NCI-H526 treated with DMSO at 0.1 percent for 48 hours (cell line): ENCODE measurements around the gene GJC1.

ENCODE experiments used
- DNase-seq: peaks from one replicate; lab custom pipeline; 2025; lab: John Stamatoyannopoulos, UW

The GJC1 gene

DNA sequence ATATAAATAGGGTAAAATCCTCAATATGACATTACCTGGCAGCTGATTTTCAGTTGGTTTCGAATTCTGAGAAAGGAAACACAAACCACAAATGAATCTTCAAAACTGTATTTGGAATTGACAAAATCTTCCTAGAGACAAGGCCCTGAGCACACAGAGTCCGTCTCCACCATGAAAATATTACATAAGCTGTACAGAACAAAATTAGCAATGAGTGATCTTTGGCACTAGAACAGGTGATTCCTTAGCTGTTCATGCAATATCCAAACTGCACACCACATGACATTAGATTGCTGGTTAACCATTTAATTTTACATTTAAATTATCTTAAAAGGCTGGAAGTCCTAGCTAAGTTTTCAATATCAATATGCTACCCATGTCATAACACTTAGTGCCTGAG lies 31.7 kb downstream of the GJC1 start:
- DNase-seq = no peak

DNA sequence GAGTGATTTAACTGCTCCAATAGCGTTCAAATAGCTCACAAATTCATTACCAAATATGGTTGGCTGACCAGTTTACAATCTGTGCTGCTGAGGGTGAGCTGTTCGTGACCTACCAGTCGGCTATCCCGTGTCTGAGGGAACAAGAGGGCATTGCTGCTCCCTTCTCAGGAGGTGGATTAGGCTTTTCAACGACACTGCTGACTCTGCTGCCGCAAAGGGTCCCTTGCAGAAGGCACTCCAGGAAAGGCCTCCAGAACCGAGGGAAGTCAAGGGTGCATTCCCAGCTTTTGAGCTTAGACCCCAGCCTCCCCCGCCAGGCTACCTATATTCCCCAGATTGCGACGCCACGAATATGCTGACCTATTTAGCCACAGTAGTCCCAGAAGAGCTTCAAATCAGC lies 32.3 kb downstream of the GJC1 start:
- DNase-seq = no peak

DNA sequence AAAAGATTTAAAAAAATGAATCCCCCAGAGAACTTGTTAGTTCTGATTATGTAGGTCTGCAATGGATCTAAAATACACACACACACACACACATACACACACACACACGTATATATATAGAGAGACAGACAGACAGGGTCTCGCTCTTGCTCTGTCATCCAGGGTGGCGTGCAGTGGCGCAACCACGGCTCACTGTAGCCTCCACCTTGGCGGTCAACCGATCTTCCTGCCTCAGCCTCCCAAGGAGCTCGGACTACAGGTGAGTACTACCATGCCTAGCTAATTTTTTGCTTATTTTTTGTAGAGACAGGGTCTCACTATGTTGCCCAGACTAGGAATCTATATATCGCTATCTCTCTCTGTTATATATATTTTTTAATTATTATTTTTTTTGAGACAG lies 33.4 kb downstream of the GJC1 start:
- DNase-seq = no peak

DNA sequence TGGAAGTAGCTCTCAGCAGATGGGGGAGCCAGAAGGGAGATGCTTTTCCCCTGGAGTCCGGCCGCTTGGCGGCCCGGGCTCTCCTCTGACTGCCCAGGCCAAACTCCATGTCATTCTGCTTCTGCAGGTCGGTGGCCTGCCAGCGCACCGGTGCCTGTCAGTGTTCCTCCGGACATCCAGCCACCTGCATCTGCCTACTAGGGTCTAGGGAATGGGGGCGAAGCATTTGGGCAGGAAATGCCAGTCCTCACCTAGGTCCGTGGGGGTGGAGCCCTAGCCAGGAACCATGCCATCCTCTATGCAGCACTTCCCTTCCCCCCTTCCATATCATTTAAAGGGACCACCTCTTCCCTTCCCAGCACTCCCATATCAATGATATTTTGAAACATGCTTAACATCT lies 34.2 kb downstream of the GJC1 start:
- no peak for DNase-seq

DNA sequence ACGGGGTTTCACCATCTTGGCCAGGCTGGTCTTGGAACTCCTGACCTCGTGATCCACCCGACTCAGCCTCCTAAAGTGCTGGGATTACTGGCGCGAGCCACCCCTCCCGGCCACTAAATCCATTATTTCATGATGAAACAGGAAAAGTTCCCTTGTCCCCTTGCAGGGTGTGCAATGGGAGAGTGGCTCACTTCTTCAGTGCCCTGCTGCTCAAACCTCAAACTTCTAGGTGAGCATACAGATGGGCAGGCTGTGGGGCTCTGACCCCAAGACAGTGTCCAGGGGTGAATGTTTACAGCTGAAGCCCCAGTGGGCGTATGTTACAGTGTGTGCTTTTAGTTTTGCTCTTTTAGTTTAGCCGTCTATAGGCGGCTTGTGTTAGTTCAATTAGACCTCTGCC lies 34.7 kb downstream of the GJC1 start:
- no peak for DNase-seq

DNA sequence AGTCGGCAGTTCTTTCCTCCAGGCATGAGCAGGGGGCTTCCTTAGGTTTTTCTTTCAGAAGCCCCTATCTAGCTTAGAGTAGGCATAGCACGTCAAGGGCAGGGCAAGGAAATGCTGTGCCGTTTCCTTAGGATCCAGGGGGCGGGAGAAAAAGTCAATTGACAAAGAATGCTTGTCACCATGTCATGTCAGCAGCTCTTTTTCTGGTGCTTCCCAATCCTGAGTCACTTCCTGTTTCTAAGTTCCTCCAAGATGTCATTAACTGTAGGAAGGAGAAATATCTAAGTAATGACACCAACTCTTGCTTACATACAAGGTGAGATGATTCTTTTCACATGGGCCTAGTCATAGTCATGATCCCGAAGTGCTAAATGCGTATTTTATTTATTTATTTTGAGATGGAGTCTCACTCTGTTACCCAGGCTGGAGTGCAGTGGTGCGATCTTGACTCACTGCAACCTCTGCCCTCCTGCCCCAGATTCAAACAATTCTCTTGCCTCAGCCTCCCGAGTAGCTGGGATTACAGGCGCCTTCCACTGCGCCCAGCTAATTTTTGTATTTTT lies 35.2 kb downstream of the GJC1 start:
- DNase-seq = no peak

DNA sequence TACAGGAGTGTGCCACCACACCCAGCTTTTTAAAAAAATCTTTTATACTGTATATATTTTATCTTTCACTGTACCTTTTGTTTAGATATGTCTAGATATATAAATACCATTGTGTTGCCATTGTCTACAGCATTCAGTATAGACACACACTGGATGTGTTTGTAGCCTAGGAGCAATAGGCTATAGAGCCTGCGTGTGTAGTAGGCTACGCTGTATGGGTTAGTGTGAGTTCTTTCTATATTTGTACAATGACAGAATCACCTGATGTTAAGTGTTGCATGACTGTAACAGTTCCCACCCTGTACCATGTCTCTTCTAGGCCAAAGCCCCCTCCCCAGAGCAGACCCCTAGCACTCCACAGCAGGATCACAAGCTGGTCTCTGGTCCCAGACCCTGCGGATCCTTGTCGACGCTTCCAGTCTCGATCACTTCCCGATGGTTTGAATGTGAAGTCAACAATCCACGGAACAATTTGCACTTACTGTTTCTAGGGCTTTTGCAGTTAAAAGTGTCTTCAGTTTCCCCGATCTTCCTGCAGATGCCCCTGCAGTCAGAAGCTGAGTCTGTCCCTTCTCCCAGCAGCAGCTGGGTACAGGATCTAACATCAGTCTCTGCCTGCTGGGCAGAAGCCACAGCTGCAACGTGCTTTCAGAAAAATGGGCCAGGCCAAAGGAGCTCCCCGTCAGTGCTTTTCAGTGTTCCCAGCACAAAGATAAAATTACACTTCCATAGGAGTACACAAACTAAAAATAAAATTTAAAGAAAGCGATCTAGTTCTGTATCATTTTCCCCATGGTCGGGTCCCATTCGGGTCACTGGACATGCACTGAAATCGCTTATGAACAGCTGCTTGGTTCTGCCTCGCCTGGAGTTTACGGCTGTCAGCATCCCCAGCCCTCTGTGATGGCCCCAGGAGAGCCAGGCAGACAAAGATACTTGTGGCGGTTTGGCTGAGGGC lies 35.9 kb downstream of the GJC1 start:
- no peak for DNase-seq

DNA sequence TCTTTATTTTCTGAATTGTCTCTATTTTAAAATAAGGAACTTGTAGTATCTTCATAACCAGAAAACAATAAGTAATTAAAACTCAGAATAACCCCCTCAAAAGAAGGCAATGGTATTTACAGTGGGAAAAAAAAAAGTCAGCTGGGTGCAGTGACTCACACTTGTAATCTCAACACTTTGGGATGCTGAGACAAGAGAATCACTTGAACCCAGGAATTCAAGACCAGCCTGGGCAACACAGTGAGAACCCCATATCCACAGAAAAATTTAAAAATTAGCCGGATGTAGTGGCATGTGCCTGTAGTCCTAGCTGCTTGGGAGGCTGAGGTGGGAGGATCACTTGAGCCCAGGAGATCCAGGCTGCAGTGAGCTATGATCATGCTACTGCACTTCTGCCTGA lies 37.8 kb downstream of the GJC1 start:
- DNase-seq = no peak

DNA sequence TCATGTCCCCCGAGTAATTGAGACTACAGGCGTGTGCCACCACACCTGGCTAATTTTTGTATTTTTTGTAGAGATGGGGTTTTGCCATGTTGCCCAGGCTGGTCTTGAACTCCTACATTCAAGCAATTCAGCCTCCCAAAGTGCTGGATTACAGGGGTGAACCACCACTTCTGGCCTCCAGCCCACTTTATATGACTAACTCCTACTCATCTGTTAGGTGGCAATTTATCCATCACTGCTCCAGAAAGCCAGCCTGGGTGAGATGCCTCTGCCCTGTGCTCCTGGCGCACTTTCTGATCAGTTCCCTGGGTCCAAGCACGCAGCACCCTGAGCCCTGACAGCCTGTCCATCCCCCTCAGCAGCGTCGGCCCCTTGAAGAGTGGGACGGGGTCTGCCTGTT lies 41.9 kb downstream of the GJC1 start:
- no peak for DNase-seq

DNA sequence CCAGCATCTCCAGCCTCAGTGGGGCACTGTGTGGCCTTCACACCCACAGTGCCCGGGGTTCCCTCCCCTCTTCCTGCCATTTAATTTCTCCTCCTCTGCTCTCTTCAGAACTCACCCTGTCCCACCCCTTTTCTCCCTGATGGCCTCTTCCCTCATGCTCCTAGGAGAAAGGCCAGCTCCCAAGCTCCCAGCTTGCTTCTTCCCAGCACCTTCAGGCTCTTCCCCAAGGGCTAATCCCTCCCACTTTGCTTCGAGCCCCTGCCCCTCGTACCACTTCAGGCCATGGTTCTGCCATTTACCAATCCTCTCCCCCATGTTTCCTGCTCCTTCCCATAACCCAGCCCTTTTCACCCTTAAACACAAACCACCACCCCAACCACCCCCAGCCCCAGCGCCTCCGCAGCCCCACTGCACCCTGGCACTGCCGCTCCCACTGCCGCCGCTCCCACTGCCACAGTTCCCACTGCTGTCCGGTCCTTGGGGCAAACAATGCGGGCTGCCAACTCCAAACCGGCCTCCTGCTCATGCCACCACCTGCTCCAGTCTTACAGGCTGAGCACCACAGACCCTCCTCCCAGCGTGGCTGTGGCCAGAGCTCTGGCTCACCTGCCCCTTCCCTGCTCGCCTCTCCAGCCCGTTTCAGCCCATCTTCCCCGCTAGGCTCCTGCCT lies 42.7 kb downstream of the GJC1 start:
- no peak for DNase-seq

DNA sequence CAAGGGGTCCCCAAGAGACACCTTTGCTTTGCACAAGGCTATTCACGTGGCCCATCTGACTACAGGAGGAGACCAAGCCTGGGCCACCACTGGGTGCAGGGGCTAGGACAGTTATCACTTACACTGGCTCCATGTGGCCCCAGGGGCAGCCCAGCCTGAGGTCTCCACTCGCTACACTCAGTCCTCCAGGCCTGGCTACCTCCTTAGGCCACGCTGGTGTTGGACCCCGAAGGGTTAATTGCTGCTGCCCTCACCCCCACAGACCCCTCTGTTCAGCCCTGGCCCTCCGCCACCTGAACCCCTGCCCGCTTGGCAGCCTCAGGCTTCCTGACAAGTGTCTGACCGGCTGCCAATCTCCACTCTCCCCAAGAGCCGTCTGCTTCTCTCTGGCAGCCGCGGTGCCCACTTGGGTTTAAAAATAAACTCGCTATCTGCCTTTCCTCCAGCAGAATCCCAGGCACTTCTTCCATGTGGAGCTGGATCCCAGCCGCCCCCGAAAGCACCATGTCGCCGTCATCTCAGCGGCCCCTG lies 43.5 kb downstream of the GJC1 start:
- no peak for DNase-seq

DNA sequence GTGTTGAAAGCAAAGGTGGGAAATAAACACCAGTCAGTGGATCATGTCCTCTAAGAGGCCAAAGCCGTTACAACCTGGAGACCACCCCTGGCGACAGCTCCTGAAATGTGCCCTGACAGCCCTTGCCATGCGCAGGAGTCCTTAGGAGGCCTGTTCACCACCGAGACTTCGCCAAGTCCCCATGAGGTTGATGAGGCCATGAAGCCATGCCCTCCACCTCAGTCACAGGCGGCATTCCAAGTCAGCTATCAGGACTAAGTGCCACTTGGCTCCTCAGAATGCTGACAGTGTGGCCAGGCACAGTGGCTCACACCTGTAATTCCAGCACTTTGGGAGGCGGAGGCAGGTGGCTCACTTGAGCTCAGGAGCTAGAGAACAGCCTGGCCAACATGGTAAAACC lies 44.2 kb downstream of the GJC1 start:
- DNase-seq = no peak

DNA sequence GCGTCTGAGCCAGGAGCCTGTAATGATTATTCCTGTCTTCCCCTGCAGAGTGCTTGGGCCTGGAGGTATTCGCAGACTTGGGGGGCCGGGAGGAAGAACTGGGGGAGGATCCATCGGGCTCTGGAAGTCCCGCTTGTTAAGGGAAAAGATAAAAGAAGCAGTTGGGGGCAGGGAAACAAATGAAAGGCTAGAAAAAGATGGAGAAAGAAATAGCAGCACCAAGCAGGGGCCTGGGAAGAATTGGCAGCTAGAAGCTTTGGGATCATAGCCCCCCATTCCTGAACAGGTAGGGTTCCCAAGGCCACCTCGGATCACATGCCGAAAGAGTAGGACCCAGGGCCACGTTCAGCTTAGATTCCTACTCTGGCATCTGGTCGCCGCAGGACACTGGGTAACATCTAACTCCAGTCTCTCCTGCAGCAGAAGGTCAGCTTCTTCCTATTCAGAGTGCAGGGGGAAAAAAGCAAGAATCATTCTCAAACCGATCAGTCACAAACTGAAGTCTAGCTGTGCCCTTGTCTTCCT lies 47.7 kb downstream of the GJC1 start:
- no peak for DNase-seq

DNA sequence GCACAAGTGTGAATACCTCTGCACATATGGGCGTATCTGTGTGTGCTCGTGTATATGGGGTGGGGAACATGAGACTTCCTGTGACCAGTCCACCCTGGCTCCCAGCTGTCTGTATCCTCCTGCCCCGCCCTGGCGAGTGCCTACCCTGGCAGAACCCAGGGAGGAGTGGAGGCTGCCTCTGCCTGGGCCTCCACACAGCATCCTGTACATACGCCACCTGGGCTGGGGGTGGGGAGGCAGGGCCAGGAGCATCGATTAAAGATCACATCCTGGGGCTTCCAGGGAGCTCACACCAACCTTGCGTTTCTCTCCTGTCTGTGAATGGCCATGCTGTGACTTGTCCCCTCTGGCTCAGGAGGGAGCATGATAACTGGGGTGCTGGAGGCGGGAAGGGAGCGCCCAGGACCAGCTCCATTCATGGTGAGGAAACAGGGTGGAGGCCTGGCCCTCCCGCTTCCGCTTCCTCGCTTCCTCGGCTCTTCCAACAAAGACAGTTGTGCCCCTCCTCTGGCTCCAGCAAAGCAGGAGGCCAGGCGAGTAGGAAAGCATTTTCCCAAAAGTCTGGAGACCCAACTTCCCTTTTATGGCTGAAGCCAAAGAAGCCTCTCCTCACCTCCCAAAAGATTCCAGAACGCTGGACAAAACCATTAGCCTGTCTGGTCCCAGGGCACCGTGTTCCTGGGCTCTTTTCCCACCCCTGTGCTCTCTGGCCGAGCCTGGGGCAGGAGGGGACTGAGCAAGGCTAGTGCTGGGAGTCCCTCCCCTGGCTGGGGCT lies 48.3 kb downstream of the GJC1 start:
- no peak for DNase-seq

DNA sequence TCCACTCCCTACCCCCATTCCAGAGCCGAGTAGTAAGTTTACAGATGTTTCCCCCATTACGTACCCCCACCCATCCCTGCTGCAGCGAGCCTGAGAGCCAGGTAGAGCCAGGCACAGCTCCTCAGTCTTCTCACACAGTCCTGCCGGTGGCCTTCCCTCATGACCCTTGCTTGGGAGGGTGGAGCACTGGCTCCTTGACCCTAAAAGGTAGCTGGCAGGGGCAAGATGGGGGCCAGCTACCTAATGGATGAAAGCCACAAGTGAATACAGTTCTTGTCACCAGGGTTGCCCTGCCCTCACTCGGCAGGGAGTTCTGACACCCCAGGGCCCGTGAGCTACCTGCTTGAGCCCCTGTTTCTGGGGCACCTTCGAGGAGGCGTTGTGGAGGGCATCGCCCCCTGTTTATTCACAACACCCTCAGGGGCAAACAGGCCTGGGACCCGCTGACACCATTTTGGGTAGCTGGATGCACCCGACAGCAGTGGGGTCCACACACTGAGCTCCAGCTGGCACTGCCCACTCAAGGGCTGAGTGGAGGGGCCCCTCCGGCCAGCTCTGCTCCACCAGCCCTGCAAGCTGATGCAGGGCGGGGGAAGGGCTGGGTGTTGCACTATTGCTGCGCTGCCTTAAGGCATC lies 49.1 kb downstream of the GJC1 start:
- DNase-seq = no peak

DNA sequence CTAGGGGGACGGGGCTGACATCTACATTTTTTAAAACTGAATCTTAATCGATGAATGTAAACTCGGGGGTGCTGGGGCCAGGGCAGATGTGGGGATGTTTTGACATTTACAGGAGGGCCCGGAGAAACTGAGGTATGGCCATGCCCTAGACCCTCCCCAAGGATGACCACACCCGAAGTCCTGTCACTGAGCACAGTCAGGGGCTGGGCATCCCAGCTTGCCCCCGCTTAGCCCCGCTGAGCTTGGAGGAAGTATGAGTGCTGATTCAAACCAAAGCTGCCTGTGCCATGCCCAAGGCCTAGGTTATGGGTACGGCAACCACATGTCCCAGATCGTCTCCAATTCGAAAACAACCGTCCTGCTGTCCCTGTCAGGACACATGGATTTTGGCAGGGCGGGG lies 49.9 kb downstream of the GJC1 start:
- DNase-seq = no peak

DNA sequence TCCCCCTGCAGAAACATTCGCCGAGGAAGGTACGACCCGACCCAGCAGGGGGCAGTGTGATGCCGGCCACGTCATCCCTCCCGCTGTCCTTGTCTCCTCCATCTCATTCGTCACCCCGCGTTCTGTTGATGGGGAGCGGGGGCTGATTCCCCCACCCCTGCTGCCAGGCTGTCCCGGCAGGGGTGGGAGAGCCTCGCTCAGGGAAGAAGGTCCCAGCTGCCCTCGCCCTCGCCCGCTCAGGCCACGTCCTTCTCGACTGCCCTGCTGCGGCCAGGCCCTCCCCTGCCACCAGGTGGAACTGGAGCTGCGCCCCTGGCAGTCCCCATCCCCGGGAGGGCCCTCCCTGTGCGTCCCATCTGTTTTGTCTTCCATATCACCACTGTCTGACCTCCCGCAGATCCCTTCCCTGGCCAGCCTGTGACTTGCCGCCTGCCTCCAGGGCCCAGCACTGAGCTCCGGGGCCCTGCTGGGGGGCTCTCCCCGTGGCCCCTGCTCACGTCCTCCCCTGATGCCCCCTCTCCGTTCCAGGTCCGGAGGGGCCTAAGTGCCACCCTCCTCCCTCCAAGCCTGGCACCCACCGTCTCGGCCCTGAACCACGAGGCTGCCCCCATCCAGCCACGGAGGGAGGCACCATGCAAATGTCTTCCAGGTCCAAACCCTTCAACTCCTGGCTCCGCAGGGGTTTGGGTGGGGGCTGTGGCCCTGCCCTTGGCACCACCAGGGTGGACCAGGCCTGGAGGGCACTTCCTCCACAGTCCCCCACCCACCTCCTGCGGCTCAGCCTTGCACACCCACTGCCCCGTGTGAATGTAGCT lies 50.7 kb downstream of the GJC1 start:
- DNase-seq = peak; percentile 68

DNA sequence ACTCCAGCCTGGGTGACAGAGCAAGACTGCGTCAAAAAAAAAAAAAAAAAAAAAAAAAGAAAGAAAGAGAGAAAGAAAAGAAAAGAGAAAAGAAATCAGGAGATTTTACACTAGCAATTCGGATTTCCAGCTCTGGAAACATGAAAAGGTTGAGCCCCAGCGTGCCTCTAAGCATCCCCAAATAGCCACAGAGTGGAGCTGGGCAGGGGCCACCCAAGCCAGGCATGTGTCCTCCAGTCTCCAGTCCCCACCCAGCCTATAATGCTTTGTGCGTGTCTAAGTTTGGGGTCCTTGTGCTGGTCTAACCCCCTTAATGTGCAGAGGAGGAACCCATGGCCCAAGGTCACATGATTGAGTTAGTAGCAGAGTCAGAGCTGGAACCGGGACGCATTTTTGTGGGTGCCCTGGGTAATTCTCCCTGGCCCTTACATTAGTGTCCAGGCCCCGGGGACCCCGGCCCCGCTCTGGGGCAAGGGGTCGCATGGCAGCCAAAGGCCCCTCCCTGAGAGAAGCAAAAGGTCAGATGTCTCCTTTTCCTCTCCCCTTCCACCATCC lies 51.4 kb downstream of the GJC1 start:
- DNase-seq = no peak

DNA sequence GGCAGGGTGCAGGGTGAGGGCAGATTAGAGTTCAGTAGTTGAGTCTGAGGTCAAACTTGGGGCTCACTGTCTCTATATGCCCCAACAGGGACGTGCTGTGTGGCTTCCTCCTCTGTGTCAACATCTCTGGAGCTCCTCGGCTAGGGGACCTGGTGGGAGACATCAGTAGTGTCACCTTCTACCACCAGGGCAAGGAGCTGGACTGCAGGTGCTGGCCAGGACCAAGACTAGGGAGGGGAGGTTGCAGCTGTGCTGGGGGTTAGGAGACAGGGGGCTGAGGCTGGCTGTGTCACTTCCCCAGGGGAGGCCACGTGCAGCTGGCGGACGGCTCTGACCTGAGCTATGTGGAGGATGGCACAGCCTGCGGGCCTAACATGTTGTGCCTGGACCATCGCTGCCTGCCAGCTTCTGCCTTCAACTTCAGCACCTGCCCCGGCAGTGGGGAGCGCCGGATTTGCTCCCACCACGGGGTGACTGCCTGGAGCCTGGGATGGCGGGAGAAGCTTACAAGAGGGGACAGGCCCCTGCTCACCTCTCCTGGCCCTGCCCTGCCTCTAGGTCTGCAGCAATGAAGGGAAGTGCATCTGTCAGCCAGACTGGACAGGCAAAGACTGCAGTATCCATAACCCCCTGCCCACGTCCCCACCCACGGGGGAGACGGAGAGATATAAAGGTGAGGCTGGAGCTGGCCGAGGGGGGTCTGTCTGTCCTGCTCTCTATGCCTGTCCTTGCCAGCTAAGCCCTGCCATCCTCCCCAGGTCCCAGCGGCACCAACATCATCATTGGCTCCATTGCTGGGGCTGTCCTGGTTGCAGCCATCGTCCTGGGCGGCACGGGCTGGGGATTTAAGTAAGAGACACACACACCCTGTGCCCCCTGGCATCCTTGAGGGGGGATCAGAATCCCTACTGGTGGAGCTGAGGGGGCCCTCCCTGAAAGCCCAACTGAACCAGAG lies 52.4 kb downstream of the GJC1 start:
- DNase-seq = no peak
